KMS-11 (cell line): ENCODE measurements around the gene TSPAN31.
"Not testable (repeated sequence)": the region's sequence is repeated elsewhere in the genome, so short reads cannot be mapped to it uniquely, and the experiment has no call there.

Source experiments
- H2AFZ ChIP-seq: fragments of 200-600 bp; sonication (generic); 2 replicates; pipeline ENCODE4 v1.6.1; 2016; ENCODE audit warnings: antibody characterized with exemption, mixed run types, low read depth
- H3K27ac ChIP-seq: fragments of 200-600 bp; sonication (generic); 2 replicates; pipeline ENCODE4 v1.6.1; 2016; ENCODE audit warnings: mild to moderate bottlenecking, mixed run types
- H3K27me3 ChIP-seq: fragments of 200-600 bp; sonication (generic); 2 replicates; pipeline ENCODE4 v1.6.1; 2017; ENCODE audit warnings: mild to moderate bottlenecking, low read depth, mixed run types, moderate library complexity; ENCODE audit not compliant: insufficient read depth
- H3K36me3 ChIP-seq: fragments of 200-600 bp; sonication (generic); 2 replicates; pipeline ENCODE4 v1.6.1; 2017; ENCODE audit warnings: mild to moderate bottlenecking, mixed run types; ENCODE audit not compliant: insufficient read depth
- H3K4me1 ChIP-seq: fragments of 200-600 bp; sonication (generic); 2 replicates; pipeline ENCODE4 v1.6.1; 2016; ENCODE audit warnings: mild to moderate bottlenecking, low read depth, mixed run types; ENCODE audit not compliant: poor library complexity, severe bottlenecking
- H3K4me2 ChIP-seq: fragments of 200-600 bp; sonication (generic); 2 replicates; pipeline ENCODE4 v1.7.0; 2016; ENCODE audit warnings: mild to moderate bottlenecking, mixed run types
- H3K4me3 ChIP-seq: fragments of 200-600 bp; sonication (generic); IDR thresholded peaks from 2 replicates; pipeline ENCODE4 v1.6.1; 2017; ENCODE audit warnings: low read depth, low read length, mixed read lengths; ENCODE audit not compliant: insufficient read depth
- H3K79me2 ChIP-seq: fragments of 200-600 bp; sonication (generic); 2 replicates; pipeline ENCODE4 v1.6.1; 2016; ENCODE audit warnings: low read depth, mixed run types; ENCODE audit not compliant: insufficient read depth
- H3K9ac ChIP-seq: fragments of 200-600 bp; sonication (generic); 2 replicates; pipeline ENCODE4 v1.6.1; 2016; ENCODE audit warnings: mild to moderate bottlenecking, mixed run types
- H4K20me1 ChIP-seq: fragments of 200-600 bp; sonication (generic); 2 replicates; pipeline ENCODE4 v1.6.1; 2016; ENCODE audit warnings: mild to moderate bottlenecking, mixed run types; ENCODE audit not compliant: insufficient read depth
- TF ChIP-seq, protein P1 (sequence below): fragments of 200-600 bp; sonication (generic); conservative IDR thresholded peaks from 2 replicates; pipeline ENCODE4 v1.6.1; 2017; ENCODE audit warnings: low read depth, mild to moderate bottlenecking, antibody characterized with exemption, low read length, moderate library complexity, mixed read lengths

Gene TSPAN31

GRCh38 chr12:57720606-57721595 lies 23.9 kb upstream of the TSPAN31 start:
- Histone ChIP-seq H3K4me1 (no peaks in the 10 kb centered on the region), H4K20me1 (no peaks in the 10 kb centered on the region), H3K4me3 (no peak overlapping the region), H3K79me2 (no peaks in the 10 kb centered on the region), H3K4me2 (no peak overlapping the region), H3K36me3 (peaks cover 9% of the 10 kb centered on the region; the same call in 1 of the 2 replicates), H3K9ac (no peak overlapping the region), H3K27ac (no peak overlapping the region), H3K27me3 (no peaks in the 10 kb centered on the region), H2AFZ (no peak overlapping the region)
- TF ChIP-seq, protein P1, sequence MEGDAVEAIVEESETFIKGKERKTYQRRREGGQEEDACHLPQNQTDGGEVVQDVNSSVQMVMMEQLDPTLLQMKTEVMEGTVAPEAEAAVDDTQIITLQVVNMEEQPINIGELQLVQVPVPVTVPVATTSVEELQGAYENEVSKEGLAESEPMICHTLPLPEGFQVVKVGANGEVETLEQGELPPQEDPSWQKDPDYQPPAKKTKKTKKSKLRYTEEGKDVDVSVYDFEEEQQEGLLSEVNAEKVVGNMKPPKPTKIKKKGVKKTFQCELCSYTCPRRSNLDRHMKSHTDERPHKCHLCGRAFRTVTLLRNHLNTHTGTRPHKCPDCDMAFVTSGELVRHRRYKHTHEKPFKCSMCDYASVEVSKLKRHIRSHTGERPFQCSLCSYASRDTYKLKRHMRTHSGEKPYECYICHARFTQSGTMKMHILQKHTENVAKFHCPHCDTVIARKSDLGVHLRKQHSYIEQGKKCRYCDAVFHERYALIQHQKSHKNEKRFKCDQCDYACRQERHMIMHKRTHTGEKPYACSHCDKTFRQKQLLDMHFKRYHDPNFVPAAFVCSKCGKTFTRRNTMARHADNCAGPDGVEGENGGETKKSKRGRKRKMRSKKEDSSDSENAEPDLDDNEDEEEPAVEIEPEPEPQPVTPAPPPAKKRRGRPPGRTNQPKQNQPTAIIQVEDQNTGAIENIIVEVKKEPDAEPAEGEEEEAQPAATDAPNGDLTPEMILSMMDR, result no peak; the same call in 1 of the 2 replicates

GRCh38 chr12:57721846-57722608 lies 22.8 kb upstream of the TSPAN31 start:
- not testable (repeated sequence) for H2AFZ ChIP-seq, H4K20me1 ChIP-seq, H3K9ac ChIP-seq, H3K36me3 ChIP-seq, H3K4me2 ChIP-seq, H3K79me2 ChIP-seq, H3K27ac ChIP-seq, H3K27me3 ChIP-seq, H3K4me1 ChIP-seq, H3K4me3 ChIP-seq

DNA sequence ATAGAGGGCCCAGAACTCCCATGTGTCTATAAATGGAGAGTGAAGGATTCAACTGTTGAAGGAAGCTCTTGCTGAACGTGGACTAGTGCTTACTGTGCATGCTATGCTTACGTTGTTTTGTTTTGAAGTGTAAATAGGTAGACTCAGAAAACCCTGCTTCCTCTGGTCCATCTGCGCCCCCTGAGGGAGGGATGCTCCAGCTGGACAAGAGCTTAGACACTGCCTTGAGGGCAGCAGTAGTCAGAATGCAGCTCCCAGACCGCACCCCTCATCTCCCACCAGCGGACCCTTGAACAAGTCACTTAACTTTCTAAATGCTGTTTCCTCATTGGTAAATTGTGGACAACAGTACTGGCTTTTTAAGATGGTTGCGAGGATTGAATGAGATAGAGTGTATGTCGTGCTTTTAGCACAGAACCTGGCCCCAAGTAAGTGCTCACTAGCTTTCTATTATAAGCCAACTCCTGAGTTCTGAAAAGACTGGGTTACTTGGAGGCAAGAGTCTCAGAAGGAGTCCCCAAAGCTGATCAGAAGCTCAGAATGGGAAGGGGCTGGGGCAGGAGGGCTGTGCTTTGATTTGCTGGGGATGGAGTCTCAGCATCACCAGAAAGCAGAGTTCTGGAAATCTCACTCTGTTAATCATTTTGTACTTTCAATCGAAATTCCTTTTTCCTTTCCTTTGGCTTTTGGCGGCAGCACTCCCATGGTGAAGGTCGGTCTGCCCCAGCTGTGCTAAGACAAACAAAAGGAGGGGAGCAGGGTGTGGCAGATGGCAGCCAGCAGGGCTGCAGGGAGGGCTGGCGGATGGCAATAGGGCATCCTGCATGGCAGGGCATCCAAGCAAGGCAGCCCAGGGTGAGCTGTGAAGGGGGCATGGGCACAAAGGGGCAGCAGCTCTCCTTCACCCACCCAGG lies 21.9 kb upstream of the TSPAN31 start:
- Histone ChIP-seq H3K27ac (no peak overlapping the region), H2AFZ (no peak overlapping the region), H4K20me1 (no peaks in the 10 kb centered on the region), H3K4me3 (no peak overlapping the region), H3K79me2 (no peaks in the 10 kb centered on the region), H3K4me1 (no peaks in the 10 kb centered on the region), H3K4me2 (no peak overlapping the region), H3K9ac (no peak overlapping the region), H3K27me3 (no peaks in the 10 kb centered on the region), H3K36me3 (peaks cover 8% of the 10 kb centered on the region; the same call in 1 of the 2 replicates)
- TF ChIP-seq, protein P1, result no peak

DNA sequence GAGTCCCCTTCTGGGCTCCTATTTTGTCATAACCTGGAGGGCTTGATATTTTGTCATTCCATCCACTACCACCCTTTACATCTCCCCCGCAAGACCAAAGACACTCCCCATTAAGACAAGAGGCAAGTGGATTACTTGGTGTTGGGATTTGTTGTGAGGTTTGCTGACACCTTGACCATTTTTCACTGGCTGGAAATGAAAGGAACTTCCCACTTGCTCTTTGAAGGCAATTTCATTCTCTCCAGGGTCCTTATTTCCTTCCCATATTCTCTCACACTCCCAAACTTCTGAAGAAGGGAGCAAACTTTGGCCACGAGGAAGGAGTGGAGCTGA lies 21.2 kb upstream of the TSPAN31 start:
- no peaks in the 10 kb centered on the region for H4K20me1 ChIP-seq
- H3K27ac ChIP-seq, result no peak overlapping the region
- H3K79me2 ChIP-seq, result no peaks in the 10 kb centered on the region
- no peak overlapping the region for H3K9ac ChIP-seq
- no peaks in the 10 kb centered on the region for H3K4me1 ChIP-seq
- TF ChIP-seq, protein P1, result no peak
- no peak overlapping the region for H2AFZ ChIP-seq
- H3K4me3 ChIP-seq, result no peak overlapping the region
- peaks cover 5% of the 10 kb centered on the region; the same call in 1 of the 2 replicates for H3K36me3 ChIP-seq
- H3K4me2 ChIP-seq, result no peak overlapping the region
- no peaks in the 10 kb centered on the region; the same call in 1 of the 2 replicates for H3K27me3 ChIP-seq
